ENCODE data around the gene LRWD1. TPM values are rescaled to one million over a fixed set of nuclear protein-coding genes. Genes with fewer than 3 reads are reported as not detected.
"Not testable (repeated sequence)": the region's sequence is repeated elsewhere in the genome, so short reads cannot be mapped to it uniquely, and the experiment has no call there.

The LRWD1 gene
- total RNA-seq, 2 experiments from 2014 or later, result 19.5 to 19.8 TPM

- CTCF ChIA-PET; H3K27ac Mint-ChIP-seq; H3K27me3 Mint-ChIP-seq; H3K36me3 Mint-ChIP-seq (ENCODE audit: low read depth); H3K4me3 Mint-ChIP-seq; H3K9me3 Mint-ChIP-seq; H3K4me1 Mint-ChIP-seq; DNase-seq; POLR2A ChIA-PET: not testable (repeated sequence)
Observed at GRCh38 chr7:102520797-102521196, 56.0 kb downstream of the LRWD1 start.

Other genes with a start within 250 kb of the LRWD1 start
- gene SH2B2, start 178.1 kb upstream of the LRWD1 start, total RNA-seq, result 1 to 10 TPM; 2.1 to 2.3 TPM
- under 1 TPM in 1 of 2 experiments, not detected in 1; 0.13 TPM for gene SPDYE6, start 108.5 kb upstream of the LRWD1 start, total RNA-seq
- 10 to 100 TPM; 27.2 to 28.3 TPM for gene PRKRIP1, start 68.6 kb upstream of the LRWD1 start, total RNA-seq
- gene ORAI2, start 31.4 kb upstream of the LRWD1 start, total RNA-seq, result 10 to 100 TPM; 59.5 to 61.9 TPM
- 10 to 100 TPM in 1 of 2 experiments, 1 to 10 TPM in 1; 9.4 to 10.4 TPM for gene ALKBH4, start 121 bp upstream of the LRWD1 start, total RNA-seq
- 10 to 100 TPM; 41.7 to 46.5 TPM for gene POLR2J, start 13.9 kb downstream of the LRWD1 start, total RNA-seq
- 1 to 10 TPM; 8.7 to 9.6 TPM for gene RASA4B, start 52.8 kb downstream of the LRWD1 start, total RNA-seq
- 10 to 100 TPM; 13.2 to 14.0 TPM for gene UPK3BL2, start 78.7 kb downstream of the LRWD1 start, total RNA-seq
- under 1 TPM in 1 of 2 experiments, not detected in 1; 0.15 TPM for gene SPDYE2, start 86.2 kb downstream of the LRWD1 start, total RNA-seq
- 10 to 100 TPM; 24.9 to 25.0 TPM for gene POLR2J3, start 107.6 kb downstream of the LRWD1 start, total RNA-seq
- 10 to 100 TPM; 26.6 to 27.8 TPM for gene RASA4, start 151.8 kb downstream of the LRWD1 start, total RNA-seq
- 10 to 100 TPM; 12.2 to 13.9 TPM for gene UPK3BL1, start 177.8 kb downstream of the LRWD1 start, total RNA-seq
- under 1 TPM in 1 of 2 experiments, not detected in 1; 0.15 TPM for gene SPDYE2B, start 185.3 kb downstream of the LRWD1 start, total RNA-seq
- 1 to 10 TPM; 8.4 to 8.8 TPM for gene POLR2J2, start 206.7 kb downstream of the LRWD1 start, total RNA-seq